ENCODE results near the gene ZNF598.

Gene ZNF598

DNA sequence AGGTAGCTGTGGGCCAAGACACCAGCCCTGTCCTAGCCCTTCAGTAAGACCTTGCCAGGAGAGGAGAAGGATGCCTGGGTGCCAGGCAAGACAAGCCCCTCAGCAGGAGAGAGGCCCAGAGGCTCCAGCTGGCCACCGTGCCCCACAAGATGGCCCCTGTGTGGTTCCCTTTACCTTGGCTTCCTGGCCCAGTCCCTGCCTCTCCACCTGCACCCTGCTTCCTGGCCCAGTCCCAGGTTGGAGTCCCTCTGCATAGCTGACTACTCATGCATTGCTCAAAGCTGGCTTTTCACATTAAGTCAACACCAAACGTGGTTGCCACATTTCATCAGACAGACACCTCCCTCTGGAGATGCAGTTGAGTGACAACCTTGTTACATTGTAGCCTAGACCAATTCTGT, 15.9 kb downstream of the ZNF598 start:
- Histone ChIP-seq H4K20me1 (ENCODE audit: control insufficient read depth, insufficient read depth, low read depth, low read length) (no peaks in the 10 kb centered on the region), H3K4me3 (ENCODE audit: low read length) (no peak overlapping the region), H3K4me2 (ENCODE audit: low read length) (peak overlapping the region; percentile 10), H3K4me1 (ENCODE audit: control insufficient read depth, low read length) (peaks cover 44% of the 10 kb centered on the region), H3K79me2 (ENCODE audit: control insufficient read depth, low read length) (no peaks in the 10 kb centered on the region), H3K27me3 (ENCODE audit: control insufficient read depth, low read length) (peaks cover 17% of the 10 kb centered on the region), H3K9me2 (replicated peaks; ENCODE audit: control insufficient read depth, low read length) (no peaks in the 10 kb centered on the region), H3F3A (ENCODE audit: control insufficient read depth, insufficient read depth) (peaks cover 38% of the 10 kb centered on the region), H3K9me3 (ENCODE audit: control insufficient read depth, insufficient read depth, low read length) (peaks cover 5% of the 10 kb centered on the region; the same call in 1 of the 2 replicates), H3K27ac (ENCODE audit: low read depth, low read length) (peak overlapping the region; percentile 34), H3K36me3 (ENCODE audit: control insufficient read depth, low read length) (peaks cover 36% of the 10 kb centered on the region)
- no peak for TF ChIP-seq EZH2phosphoT487 (IDR thresholded peaks at IDR 0.05; ENCODE audit: borderline replicate concordance, low read length)
- TF ChIP-seq, protein P1, sequence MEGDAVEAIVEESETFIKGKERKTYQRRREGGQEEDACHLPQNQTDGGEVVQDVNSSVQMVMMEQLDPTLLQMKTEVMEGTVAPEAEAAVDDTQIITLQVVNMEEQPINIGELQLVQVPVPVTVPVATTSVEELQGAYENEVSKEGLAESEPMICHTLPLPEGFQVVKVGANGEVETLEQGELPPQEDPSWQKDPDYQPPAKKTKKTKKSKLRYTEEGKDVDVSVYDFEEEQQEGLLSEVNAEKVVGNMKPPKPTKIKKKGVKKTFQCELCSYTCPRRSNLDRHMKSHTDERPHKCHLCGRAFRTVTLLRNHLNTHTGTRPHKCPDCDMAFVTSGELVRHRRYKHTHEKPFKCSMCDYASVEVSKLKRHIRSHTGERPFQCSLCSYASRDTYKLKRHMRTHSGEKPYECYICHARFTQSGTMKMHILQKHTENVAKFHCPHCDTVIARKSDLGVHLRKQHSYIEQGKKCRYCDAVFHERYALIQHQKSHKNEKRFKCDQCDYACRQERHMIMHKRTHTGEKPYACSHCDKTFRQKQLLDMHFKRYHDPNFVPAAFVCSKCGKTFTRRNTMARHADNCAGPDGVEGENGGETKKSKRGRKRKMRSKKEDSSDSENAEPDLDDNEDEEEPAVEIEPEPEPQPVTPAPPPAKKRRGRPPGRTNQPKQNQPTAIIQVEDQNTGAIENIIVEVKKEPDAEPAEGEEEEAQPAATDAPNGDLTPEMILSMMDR (IDR thresholded peaks at IDR 0.05; ENCODE audit: low read depth, low read length, poor library complexity, severe bottlenecking) = no peak

DNA sequence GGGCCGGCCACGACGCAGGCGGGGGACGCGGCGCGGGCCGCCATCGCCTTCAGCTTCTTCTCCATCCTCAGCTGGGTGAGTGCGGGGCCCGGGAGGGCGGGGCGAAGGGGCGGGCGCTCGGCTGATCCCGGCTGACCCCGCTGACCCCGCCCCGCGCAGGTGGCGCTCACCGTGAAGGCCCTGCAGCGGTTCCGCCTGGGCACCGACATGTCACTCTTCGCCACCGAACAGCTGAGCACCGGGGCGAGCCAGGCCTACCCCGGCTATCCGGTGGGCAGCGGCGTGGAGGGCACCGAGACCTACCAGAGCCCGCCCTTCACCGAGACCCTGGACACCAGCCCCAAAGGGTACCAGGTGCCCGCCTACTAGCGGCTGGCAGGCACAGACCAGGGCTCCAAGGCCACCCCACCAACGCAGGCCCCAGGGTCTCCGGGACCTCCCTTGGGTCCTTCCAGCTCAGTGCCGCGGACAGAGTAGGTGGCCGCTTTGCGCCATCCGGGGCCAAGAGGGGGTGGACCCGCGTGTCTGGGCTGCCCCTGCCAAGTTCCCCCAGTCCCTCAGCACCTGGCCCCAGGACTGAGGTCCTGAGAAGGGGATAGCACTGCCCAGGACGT, 16.8 kb downstream of the ZNF598 start:
- no peak overlapping the region for H3K4me3 ChIP-seq (ENCODE audit: low read length)
- H3K4me2 ChIP-seq (ENCODE audit: low read length) = peak overlapping the region; percentile 10; the same call in 1 of the 2 replicates

DNA sequence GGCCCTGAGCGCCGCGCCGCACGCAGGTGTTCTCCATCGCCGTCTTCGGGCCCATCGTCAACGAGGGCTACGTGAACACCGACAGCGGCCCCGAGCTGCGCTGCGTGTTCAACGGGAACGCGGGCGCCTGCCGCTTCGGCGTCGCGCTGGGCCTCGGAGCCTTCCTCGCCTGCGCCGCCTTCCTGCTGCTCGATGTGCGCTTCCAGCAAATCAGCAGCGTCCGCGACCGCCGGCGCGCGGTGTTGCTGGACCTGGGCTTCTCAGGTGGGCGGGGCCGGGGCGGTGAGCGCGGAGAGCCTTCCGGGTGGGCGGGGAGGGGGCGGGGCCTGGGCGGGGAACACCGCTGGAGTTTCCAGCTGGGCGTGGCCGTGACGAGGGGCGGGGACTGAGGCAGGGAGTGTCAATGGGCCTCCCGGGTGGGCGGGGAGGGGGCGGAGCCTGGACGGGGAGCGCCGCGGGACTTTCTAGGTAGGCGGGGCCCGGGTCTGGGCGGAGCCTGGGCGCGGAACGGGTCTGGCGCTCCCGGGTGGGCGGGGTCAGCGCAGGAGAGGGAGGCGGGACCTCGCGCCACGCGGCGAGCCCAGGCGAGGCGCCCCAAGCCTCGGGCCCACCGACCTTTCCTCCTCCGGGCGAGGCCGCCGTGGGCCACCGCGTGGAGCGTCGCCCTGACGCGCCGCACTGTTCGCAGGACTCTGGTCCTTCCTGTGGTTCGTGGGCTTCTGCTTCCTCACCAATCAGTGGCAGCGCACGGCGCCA, 17.5 kb downstream of the ZNF598 start:
- peaks cover 44% of the 10 kb centered on the region for H3K4me1 ChIP-seq (ENCODE audit: control insufficient read depth, low read length)
- peak overlapping the region; percentile 93 for H3K4me3 ChIP-seq (ENCODE audit: low read length)
- H3F3A ChIP-seq (ENCODE audit: control insufficient read depth, insufficient read depth) = peaks cover 40% of the 10 kb centered on the region
- no peaks in the 10 kb centered on the region for H3K79me2 ChIP-seq (ENCODE audit: control insufficient read depth, low read length)
- H3K27ac ChIP-seq (ENCODE audit: low read depth, low read length) = peak overlapping the region; percentile 77
- peaks cover 5% of the 10 kb centered on the region; the same call in 1 of the 2 replicates for H3K9me3 ChIP-seq (ENCODE audit: control insufficient read depth, insufficient read depth, low read length)
- peak overlapping the region; percentile 100 for H3K4me2 ChIP-seq (ENCODE audit: low read length)
- no peaks in the 10 kb centered on the region for H3K9me2 ChIP-seq (replicated peaks; ENCODE audit: control insufficient read depth, low read length)
- peaks cover 21% of the 10 kb centered on the region for H3K36me3 ChIP-seq (ENCODE audit: control insufficient read depth, low read length)
- peaks cover 19% of the 10 kb centered on the region for H3K27me3 ChIP-seq (ENCODE audit: control insufficient read depth, low read length)
- TF ChIP-seq EZH2phosphoT487 (IDR thresholded peaks at IDR 0.05; ENCODE audit: borderline replicate concordance, low read length) = no peak
- H4K20me1 ChIP-seq (ENCODE audit: control insufficient read depth, insufficient read depth, low read depth, low read length) = no peaks in the 10 kb centered on the region

More for the DNA sequence above, 16.8 kb downstream of the ZNF598 start:
- Histone ChIP-seq H3K9me3 (ENCODE audit: control insufficient read depth, insufficient read depth, low read length) (peaks cover 5% of the 10 kb centered on the region; the same call in 1 of the 2 replicates), H3K4me1 (ENCODE audit: control insufficient read depth, low read length) (peaks cover 44% of the 10 kb centered on the region), H3K36me3 (ENCODE audit: control insufficient read depth, low read length) (peaks cover 27% of the 10 kb centered on the region), H3K9me2 (replicated peaks; ENCODE audit: control insufficient read depth, low read length) (no peaks in the 10 kb centered on the region), H3K27ac (ENCODE audit: low read depth, low read length) (no peak overlapping the region), H3K27me3 (ENCODE audit: control insufficient read depth, low read length) (peaks cover 19% of the 10 kb centered on the region), H3F3A (ENCODE audit: control insufficient read depth, insufficient read depth) (peaks cover 42% of the 10 kb centered on the region), H3K79me2 (ENCODE audit: control insufficient read depth, low read length) (no peaks in the 10 kb centered on the region), H4K20me1 (ENCODE audit: control insufficient read depth, insufficient read depth, low read depth, low read length) (no peaks in the 10 kb centered on the region)
- TF ChIP-seq, protein P1 (IDR thresholded peaks at IDR 0.05; ENCODE audit: low read depth, low read length, poor library complexity, severe bottlenecking) = no peak

DNA sequence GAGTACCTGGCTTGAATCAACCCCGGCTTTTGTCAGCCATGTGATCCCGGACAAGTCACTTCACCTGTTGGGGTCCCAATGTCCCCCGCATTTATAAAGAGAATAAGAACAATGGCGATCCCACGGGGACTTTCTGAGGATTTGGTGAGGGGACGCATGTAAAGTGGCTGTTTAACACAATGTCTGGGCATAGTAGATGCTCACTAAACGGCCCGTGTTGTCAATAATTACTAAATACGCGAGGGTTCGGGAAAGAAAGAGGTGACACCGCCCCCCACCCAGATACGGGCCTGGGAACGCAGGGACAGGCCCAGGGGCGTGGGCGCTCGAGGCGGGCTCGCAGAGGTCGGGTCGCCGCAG, 18.1 kb downstream of the ZNF598 start:
- peak overlapping the region; percentile 100 for H3K4me2 ChIP-seq (ENCODE audit: low read length)
- peaks cover 19% of the 10 kb centered on the region for H3K27me3 ChIP-seq (ENCODE audit: control insufficient read depth, low read length)

More for the DNA sequence above, 18.1 kb downstream of the ZNF598 start:
- H3K4me3 ChIP-seq (ENCODE audit: low read length) = peak overlapping the region; percentile 93
- peaks cover 5% of the 10 kb centered on the region; the same call in 1 of the 2 replicates for H3K9me3 ChIP-seq (ENCODE audit: control insufficient read depth, insufficient read depth, low read length)
- H4K20me1 ChIP-seq (ENCODE audit: control insufficient read depth, insufficient read depth, low read depth, low read length) = no peaks in the 10 kb centered on the region
- peaks cover 44% of the 10 kb centered on the region for H3K4me1 ChIP-seq (ENCODE audit: control insufficient read depth, low read length)
- no peaks in the 10 kb centered on the region for H3K9me2 ChIP-seq (replicated peaks; ENCODE audit: control insufficient read depth, low read length)
- peaks cover 21% of the 10 kb centered on the region for H3K36me3 ChIP-seq (ENCODE audit: control insufficient read depth, low read length)
- H3K79me2 ChIP-seq (ENCODE audit: control insufficient read depth, low read length) = no peaks in the 10 kb centered on the region
- H3K27ac ChIP-seq (ENCODE audit: low read depth, low read length) = peak overlapping the region; percentile 77
- H3F3A ChIP-seq (ENCODE audit: control insufficient read depth, insufficient read depth) = peaks cover 40% of the 10 kb centered on the region
- TF ChIP-seq EZH2phosphoT487 (IDR thresholded peaks at IDR 0.05; ENCODE audit: borderline replicate concordance, low read length) = no peak
- TF ChIP-seq, protein P1 (IDR thresholded peaks at IDR 0.05; ENCODE audit: low read depth, low read length, poor library complexity, severe bottlenecking) = no peak
